Dermis microvascular lymphatic vessel endothelial cell (primary cell): ENCODE measurements around the gene BCAN. TPM values are rescaled to one million over a fixed set of nuclear protein-coding genes. Genes with fewer than 3 reads are reported as not detected.

Experiments used
- DNase-seq, 2 donors: peaks; one replicate each; pipeline versions ENCODE4 v3.0.0 to v3.0.0-alpha.2; 2010; ENCODE audit warnings: low read depth in 2 of 2
- total RNA-seq: library from RNA; depleted of rRNA; stranded (reverse); fragments of >200 nt; gene quantifications from 2 replicates; pipeline ENCODE4 v1.2.1, GENCODE V29; 2014

Gene BCAN
- total RNA-seq, 1 donor from 2014 or later = not detected

DNA sequence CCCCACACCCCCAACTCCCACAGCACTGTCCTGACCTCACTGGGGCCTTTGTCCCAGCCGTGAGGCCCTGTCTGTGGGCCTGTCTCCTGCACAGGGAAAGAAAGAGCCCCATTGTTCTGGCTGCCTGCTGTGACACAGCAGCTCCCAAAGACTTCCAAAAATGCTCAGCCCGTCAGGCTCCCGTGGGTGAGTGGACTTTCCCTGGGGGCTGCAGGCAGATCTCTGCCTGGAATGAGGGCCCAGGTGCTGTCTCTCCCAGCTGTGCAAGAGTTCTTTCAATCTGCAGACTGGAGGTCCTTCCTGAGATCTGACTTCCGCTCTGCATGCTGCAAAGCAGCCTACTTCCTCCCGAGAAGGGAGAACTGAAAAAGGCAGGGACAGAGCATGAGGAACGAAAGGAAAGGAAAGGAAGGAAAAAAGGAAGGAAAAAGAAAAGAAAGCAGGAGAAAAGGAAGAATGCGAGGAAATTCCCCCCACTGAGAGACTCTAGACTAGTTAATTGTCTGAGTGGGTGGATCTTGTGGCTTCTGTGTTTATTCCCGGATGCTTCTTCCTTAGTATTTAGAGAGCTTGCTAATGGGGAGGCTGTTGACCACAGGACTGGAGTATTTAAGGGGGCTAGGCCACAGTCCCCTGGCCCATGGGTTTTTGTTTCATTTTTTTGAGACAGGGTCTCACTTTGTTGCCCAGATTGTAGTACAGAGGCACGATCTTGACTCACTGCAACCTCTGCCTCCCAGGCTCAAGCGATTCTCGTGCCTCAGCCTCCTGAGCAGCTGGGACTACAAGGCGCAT is 20.3 kb downstream of the BCAN start:
- DNase-seq = peak in 1 of 2 donors; percentile 29

GRCh38 chr1:156662800-156663055 is 20.8 kb downstream of the BCAN start:
- DNase-seq = no peak

DNA sequence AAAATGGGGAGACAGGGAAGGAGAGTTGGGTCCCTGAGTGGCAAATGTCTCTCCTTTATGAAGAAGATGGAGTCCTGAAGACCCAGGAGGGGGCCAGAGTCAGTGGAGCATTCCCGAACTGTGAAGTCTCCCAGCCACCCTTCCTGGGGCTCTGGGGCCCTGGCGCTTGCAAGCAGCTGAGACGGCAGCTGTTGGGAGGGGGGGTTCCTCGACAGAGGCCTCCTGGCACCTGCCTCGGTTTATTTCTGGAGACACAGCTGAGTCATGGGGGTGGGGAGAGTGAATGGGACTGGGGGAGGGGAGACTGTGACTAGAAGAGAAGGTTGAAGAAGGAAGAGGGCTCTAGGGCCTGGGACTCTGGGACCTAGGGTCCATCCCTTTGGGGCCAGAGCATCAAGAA is 21.3 kb downstream of the BCAN start:
- peak in 1 of 2 donors; percentile 24 for DNase-seq

DNA sequence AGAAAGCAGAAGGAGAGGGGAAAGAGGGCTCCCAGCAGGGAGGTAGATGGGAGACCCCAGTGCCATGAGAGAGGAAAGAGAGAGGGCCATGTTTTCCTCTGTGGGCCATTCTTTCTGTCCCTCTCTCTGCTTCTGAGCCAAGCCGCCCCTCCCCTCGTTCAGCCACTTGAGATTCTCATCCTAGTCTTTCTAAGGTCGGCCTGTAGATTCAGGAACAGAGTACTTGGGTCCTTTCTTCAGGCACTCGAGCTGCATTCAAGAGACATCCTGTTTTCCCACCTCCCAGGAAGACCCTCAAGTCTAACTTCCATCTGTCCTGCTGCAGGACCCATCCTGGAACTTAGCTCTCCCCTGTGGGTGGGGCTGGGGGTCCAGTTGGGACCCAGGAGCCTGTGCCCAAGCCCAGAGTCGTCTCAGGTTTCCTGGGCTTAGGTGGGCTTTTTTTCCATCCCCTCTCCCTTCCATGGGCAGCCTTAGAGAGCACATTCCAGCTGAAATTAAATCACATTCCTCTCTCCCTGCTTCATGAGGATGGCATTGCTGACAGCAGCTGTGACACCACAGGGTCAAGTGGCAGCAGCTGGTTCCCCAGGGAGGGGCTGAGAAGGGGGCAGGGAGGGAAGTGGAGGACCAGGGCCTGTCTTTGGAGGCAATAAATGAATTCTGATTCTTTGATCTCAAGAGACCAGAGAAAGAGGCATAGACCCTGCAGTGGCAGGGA is 22.3 kb downstream of the BCAN start:
- DNase-seq = no peak

GRCh38 chr1:156664767-156665411 is 23.0 kb downstream of the BCAN start:
- DNase-seq = peak in 1 of 2 donors; percentile 17

DNA sequence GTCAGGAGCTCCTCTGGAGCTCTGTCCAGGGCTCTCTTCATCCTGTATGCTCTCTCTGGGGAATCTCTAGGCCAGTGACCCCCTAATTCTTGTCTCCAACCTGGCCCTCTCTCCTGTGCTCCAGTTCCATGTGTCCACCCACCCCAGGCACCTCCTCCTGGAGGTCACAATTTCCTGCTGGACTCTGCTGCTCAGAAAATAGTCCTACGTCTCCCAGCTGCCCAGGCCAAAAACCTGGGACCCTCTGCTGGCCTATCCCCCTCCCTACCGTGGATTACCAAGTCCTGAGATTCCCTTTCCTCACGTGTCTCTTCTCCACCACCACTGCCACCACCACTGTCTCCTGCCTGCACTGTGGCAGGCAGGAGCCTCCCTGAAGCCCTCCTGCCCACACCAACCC is 23.6 kb downstream of the BCAN start:
- DNase-seq = no peak

GRCh38 chr1:156666862-156667609 is 25.1 kb downstream of the BCAN start:
- no peak for DNase-seq

DNA sequence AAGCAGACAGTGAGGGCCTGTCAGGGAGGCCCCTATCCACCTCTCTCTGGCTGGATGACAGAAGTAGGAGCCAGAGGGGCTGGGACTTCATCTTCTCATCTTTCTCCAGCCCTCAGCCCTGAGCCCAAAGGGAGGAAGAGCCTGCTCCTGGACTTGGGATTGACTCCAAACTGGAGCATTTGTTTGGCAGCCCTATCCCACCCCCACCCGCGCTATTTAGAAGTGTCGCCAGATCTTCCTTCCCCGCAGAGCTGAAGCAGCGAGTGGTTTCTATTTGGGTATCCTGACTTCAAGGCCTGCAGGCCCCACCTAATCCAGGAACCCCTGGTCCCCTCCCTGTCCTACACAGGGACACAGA is 25.7 kb downstream of the BCAN start:
- no peak for DNase-seq

GRCh38 chr1:156667968-156668709 is 26.2 kb downstream of the BCAN start:
- no peak for DNase-seq

GRCh38 chr1:156668801-156669637 is 27.1 kb downstream of the BCAN start:
- no peak for DNase-seq

DNA sequence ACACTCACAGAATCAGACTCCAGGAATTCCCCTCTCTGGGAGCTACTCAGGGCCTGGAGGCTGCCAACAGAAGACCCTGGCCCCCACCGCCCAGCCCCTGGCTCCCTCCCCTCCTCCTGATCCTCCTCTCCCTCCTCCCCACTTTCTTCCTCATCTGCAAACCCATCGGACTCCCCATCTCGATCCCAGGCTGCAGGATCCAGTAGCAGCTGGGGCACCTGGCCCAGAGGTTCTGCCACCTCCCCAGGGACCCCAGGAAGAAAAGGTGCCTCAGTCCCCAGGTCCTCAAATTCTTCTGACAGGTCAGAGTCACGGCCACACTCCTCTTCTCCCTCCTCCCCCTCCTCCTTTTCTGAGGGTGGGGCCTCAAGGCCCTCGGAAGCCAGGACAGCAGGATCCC is 27.9 kb downstream of the BCAN start:
- no peak for DNase-seq

DNA sequence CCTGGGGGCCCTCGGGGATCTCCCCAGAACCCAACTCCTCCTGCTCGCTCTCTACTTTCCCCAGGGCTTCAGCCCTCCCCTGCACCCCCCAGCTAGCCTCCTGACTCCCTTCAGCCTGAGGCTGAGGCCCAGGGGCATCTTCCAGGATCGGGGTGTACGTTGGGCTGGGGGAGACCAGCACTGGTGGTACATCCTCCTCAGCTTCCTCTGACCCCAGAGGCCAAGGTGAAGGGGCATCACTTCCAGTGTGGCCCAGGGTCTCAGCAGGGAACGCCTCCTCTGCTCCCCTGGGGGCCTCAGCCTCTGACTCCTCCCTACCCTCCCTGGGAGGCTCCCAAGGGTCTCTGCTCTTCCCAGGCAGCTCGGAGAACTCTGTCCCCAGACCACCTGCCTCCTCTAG is 28.4 kb downstream of the BCAN start:
- no peak for DNase-seq

DNA sequence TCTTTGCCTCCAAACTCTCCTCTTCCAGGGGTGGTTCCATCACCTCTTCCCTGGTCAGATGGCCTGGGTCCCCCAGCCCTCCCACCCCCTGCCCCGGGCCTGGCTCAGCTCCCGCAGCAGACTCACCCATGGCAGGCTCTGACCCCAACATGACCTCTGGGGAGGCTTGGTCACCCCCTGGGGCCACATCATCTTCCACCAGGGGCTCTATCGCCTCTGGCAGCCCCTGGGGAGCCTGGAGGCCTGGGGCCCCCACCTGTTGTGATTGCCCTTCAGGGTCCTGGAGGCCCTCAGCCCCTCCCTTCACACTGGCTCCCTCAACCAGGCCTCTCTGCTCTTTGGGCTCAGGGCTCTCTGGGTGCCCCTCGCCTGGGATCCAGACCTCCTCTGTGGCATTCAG is 28.9 kb downstream of the BCAN start:
- no peak for DNase-seq

DNA sequence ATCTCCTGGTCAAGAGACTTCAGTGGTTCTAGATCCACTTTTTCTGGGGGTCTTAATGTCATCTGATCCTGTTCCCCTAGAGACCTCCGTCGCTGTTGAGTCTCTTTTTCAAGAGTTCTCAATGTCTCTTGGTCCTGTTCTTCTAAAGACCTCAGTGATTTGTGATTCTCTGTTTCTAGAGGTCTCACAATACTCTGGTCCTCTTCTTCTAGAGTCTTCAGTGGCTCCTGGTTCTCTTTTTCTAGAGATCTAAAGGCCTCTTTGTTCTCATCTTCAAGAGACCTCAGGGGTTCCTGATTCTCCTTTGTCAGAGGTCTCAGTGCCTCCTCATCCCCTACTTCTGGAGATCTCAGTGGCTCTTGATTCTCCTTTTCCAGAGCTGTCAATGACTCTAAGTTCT is 29.9 kb downstream of the BCAN start:
- no peak for DNase-seq

GRCh38 chr1:156673387-156674121 is 31.6 kb downstream of the BCAN start:
- DNase-seq = no peak

GRCh38 chr1:156675210-156676113 is 33.5 kb downstream of the BCAN start:
- DNase-seq = no peak

DNA sequence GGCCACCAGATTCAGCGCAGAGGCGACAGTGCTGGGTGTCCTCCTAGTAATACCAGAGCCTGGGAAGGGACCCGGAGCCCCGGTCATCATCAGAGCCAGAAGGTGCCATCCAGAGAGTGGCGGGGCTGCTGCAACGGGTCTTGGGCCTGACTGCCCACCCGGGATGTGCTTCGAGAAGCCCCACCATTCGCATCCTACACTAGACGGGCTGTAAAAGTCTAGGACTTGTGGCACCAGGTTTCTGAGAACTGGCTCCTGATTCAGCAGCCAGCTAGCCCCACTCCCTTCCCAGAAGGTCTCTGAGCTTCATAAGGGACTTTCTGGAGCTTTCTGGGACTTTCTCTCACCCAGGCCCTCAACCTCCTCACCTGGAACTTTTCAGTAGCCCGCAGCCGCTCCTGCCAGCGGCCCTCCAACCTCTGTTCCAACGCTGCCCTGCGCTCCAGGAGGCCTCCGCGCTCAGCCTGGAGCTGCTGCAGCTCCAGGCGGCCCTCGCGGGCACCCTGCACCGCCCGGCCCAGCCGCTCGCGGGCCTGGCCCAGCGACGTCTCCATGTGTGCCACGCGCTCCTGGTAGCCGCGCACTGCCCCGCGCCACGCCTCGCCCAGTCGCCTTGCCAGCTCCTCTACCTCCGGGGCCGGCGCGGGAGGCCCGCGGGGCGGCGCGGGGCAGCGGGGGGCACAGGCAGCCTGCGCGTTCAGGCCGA is 34.4 kb downstream of the BCAN start:
- no peak for DNase-seq
